ENCODE measurements around the gene PDE7B. TPM values are rescaled to one million over a fixed set of nuclear protein-coding genes. Genes with fewer than 3 reads are reported as not detected.
A peak's percentile ranks its signal among the peaks of the same experiment; 100 is the strongest.

The PDE7B gene
- total and polyA plus RNA-seq, 2 of the 4 experiments (the other 2 are of a cell fraction): 7.8 to 12.4 TPM

DNA sequence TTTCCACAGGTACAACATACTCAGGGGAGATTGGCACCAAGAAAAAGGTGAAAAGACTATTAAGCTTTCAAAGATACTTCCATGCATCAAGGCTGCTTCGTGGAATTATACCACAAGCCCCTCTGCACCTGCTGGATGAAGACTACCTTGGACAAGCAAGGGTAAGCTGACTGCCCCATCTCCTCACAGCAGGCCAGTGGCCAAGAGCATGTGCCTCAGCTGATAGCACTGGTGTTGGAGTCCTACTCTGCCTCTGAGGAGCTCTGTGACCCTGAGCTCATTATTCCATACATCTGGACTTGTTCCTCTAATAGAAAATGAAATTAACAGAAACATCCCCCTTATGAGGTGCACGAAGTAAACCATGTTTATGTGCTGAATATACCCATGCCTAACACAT lies 295.8 kb downstream of the PDE7B start:
- Histone ChIP-seq H3K4me3 (ENCODE audit: insufficient read depth, low read depth, low read length) (no peak overlapping the region), H2AK9ac (replicated peaks; ENCODE audit: low read depth, low read length, poor library complexity) (no peak overlapping the region), H3K79me1 (ENCODE audit: low read depth in 1 of 2, low read length in 2 of 2) (peaks cover 9 to 21% of the 10 kb centered on the region in 2 experiments), H3K56ac (ENCODE audit: extremely low read depth, insufficient read depth, low read length) (no peak overlapping the region), H4K5ac (ENCODE audit: low read depth, low read length) (no peak overlapping the region), H4K91ac (ENCODE audit: insufficient read depth, low read depth, low read length) (no peak overlapping the region), H3K18ac (ENCODE audit: low read depth, low read length) (no peak overlapping the region), H3K36me3 (ENCODE audit: control insufficient read depth, insufficient read depth, low read length) (peaks cover 14% of the 10 kb centered on the region), H2BK15ac (ENCODE audit: low read depth, low read length) (peak overlapping the region; percentile 77; the same call in 1 of the 3 replicates), H3K23ac (ENCODE audit: low read depth, low read length) (no peak overlapping the region), H4K20me1 (ENCODE audit: insufficient read depth, low read length) (0 out of 2 replicates have a peak, but pooled peaks cover 3% of the 10 kb centered on the region), H2AK5ac (ENCODE audit: low read depth, low read length) (peak overlapping the region; percentile 15; the same call in 1 of the 2 replicates), H3K4me1 (ENCODE audit: control insufficient read depth, insufficient read depth, low read length) (no peaks in the 10 kb centered on the region; the same call in 1 of the 2 replicates), H3K27me3 (ENCODE audit: control insufficient read depth, insufficient read depth, low read length) (no peaks in the 10 kb centered on the region), H3K9ac (ENCODE audit: low read depth, low read length) (no peak overlapping the region), H3K4me2 (ENCODE audit: low read depth, low read length) (no peak overlapping the region), H3K14ac (replicated peaks; ENCODE audit: low read depth, low read length) (no peak overlapping the region), H4K8ac (ENCODE audit: low read depth in 2 of 2, low read length in 2 of 2) (no peak overlapping the region), H2BK20ac (ENCODE audit: low read depth, low read length) (no peak overlapping the region), H2BK5ac (ENCODE audit: low read depth, low read length, poor library complexity, severe bottlenecking) (no peak overlapping the region), H2AFZ (replicated peaks; ENCODE audit: low read length, poor library complexity) (no peak overlapping the region), H2BK120ac (ENCODE audit: low read depth, low read length) (no peak overlapping the region), H3K9me3 (ENCODE audit: control insufficient read depth, insufficient read depth, low read length) (no peaks in the 10 kb centered on the region), H3K9me1 (ENCODE audit: insufficient read depth, low read length) (peaks cover 4% of the 10 kb centered on the region; the same call in 1 of the 2 replicates), H3K4ac (ENCODE audit: low read depth, low read length) (no peak overlapping the region), H3K27ac (ENCODE audit: insufficient read depth, low read length) (no peak overlapping the region)
- no CpG with 5 or more reads among the region's 2 CpGs for WGBS, 2 experiments (ENCODE audit: extremely low coverage in 2 of 2, insufficient read length in 1 of 2)
- no TSS peak for BruUV-seq (replicated peaks)
- POLR2A ChIA-PET (ENCODE audit: unreplicated experiment): no interaction called here
- dilution Hi-C loops (cut with HindIII; ENCODE audit: low sequenced_read_pairs, unreplicated experiment): no loop called here
- TF ChIP-seq, protein P1, sequence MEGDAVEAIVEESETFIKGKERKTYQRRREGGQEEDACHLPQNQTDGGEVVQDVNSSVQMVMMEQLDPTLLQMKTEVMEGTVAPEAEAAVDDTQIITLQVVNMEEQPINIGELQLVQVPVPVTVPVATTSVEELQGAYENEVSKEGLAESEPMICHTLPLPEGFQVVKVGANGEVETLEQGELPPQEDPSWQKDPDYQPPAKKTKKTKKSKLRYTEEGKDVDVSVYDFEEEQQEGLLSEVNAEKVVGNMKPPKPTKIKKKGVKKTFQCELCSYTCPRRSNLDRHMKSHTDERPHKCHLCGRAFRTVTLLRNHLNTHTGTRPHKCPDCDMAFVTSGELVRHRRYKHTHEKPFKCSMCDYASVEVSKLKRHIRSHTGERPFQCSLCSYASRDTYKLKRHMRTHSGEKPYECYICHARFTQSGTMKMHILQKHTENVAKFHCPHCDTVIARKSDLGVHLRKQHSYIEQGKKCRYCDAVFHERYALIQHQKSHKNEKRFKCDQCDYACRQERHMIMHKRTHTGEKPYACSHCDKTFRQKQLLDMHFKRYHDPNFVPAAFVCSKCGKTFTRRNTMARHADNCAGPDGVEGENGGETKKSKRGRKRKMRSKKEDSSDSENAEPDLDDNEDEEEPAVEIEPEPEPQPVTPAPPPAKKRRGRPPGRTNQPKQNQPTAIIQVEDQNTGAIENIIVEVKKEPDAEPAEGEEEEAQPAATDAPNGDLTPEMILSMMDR (conservative IDR thresholded peaks at IDR 0.05; ENCODE audit: low read depth, low read length): no peak
- TF ChIP-seq RFX5 (IDR thresholded peaks at IDR 0.05; ENCODE audit: low read depth, low read length): no peak
- TF ChIP-seq CEBPB (IDR thresholded peaks at IDR 0.05; ENCODE audit: low read depth, low read length): no peak
- TF ChIP-seq, protein P2, sequence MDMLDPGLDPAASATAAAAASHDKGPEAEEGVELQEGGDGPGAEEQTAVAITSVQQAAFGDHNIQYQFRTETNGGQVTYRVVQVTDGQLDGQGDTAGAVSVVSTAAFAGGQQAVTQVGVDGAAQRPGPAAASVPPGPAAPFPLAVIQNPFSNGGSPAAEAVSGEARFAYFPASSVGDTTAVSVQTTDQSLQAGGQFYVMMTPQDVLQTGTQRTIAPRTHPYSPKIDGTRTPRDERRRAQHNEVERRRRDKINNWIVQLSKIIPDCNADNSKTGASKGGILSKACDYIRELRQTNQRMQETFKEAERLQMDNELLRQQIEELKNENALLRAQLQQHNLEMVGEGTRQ (IDR thresholded peaks at IDR 0.05; ENCODE audit: low read depth, low read length): no peak
- TF ChIP-seq NFE2L2 (IDR thresholded peaks at IDR 0.05; ENCODE audit: low read depth, low read length): no peak
- no peak for TF ChIP-seq MAFK (IDR thresholded peaks at IDR 0.05; ENCODE audit: low read depth, low read length)
- no peak for TF ChIP-seq SMC3 (IDR thresholded peaks at IDR 0.05; ENCODE audit: low read depth, low read length)
- no peak for TF ChIP-seq RAD21 (IDR thresholded peaks at IDR 0.05; ENCODE audit: low read length)
- no peak for TF ChIP-seq BHLHE40 (IDR thresholded peaks at IDR 0.05; ENCODE audit: low read depth, low read length)
- no peak for TF ChIP-seq CHD1 (IDR thresholded peaks at IDR 0.05; ENCODE audit: low read depth, low read length)
- TF ChIP-seq, protein P3, sequence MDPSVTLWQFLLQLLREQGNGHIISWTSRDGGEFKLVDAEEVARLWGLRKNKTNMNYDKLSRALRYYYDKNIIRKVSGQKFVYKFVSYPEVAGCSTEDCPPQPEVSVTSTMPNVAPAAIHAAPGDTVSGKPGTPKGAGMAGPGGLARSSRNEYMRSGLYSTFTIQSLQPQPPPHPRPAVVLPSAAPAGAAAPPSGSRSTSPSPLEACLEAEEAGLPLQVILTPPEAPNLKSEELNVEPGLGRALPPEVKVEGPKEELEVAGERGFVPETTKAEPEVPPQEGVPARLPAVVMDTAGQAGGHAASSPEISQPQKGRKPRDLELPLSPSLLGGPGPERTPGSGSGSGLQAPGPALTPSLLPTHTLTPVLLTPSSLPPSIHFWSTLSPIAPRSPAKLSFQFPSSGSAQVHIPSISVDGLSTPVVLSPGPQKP (IDR thresholded peaks at IDR 0.05; ENCODE audit: borderline replicate concordance, low read depth, low read length): no peak
- DNase-seq: no peak
- in situ Hi-C loops (cut with MboI; ENCODE audit: low sequenced_read_pairs): no loop called here
- CTCF ChIA-PET: no interaction called here
- ATAC-seq (ENCODE audit: low read depth): no peak
- intact Hi-C loops (cut with micrococcal nuclease): no loop called here
